ENCODE measurements around the gene UBXN7. TPM values are rescaled to one million over a fixed set of nuclear protein-coding genes. Genes with fewer than 3 reads are reported as not detected.
"Not testable (repeated sequence)": the region's sequence is repeated elsewhere in the genome, so short reads cannot be mapped to it uniquely, and the experiment has no call there.

Gene UBXN7
- total RNA-seq, 1 experiment from 2014 or later, result 125 TPM

DNA sequence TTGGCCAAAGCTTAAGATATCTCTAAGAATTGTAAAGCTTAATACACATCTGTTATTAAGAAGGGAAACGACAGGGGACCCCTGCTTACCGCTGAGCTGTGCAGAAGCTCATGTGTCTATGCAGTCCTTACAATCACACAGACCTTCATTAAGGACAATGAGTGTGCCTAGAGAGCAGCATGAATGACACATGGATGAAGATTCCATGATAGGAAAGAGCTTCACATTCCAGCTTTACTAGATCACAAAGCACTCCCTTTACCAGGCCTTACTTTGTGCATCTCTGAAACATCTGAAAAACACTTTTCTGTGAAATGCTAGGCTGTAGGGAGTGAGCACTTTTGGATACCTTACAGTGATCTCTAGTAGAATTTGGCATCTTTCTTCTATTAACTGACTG lies 39.3 kb upstream of the UBXN7 start:
- BruUV-seq (replicated peaks), result no TSS peak
- no peak overlapping the region for H3K27ac ChIP-seq

GRCh38 chr3:196470182-196470581 lies 38.0 kb upstream of the UBXN7 start:
- Histone ChIP-seq H4K20me1 (ENCODE audit: insufficient read depth) (peaks cover 17% of the 10 kb centered on the region; the same call in 1 of the 2 replicates), H3K36me3 (ENCODE audit: low read depth) (peaks cover 42% of the 10 kb centered on the region), H3F3A (ENCODE audit: insufficient read depth, low read depth) (peaks cover 17% of the 10 kb centered on the region; the same call in 1 of the 2 replicates)
- BruUV-seq (replicated peaks); intact Hi-C loops (cut with micrococcal nuclease; ENCODE audit: unreplicated experiment); H3K79me2 ChIP-seq (ENCODE audit: low read depth); POLR2A ChIA-PET (ENCODE audit: unreplicated experiment); CTCF ChIA-PET; H3K4me1 ChIP-seq (replicated peaks; ENCODE audit: insufficient read depth); H2AFZ ChIP-seq; H3K4me2 ChIP-seq; DNase-seq; H3K9me3 ChIP-seq (ENCODE audit: insufficient read depth, low read depth); H3K4me3 ChIP-seq; H3K27ac ChIP-seq; H3K9me2 ChIP-seq (ENCODE audit: insufficient read depth); H3K27me3 ChIP-seq (ENCODE audit: insufficient read depth, low read depth): not testable (repeated sequence)

More for the DNA sequence above, 39.3 kb upstream of the UBXN7 start:
- Histone ChIP-seq H3K9me2 (ENCODE audit: insufficient read depth) (no peaks in the 10 kb centered on the region), H3K27me3 (ENCODE audit: insufficient read depth, low read depth) (no peaks in the 10 kb centered on the region), H3K36me3 (ENCODE audit: low read depth) (peaks cover 44% of the 10 kb centered on the region), H3K79me2 (ENCODE audit: low read depth) (peaks cover 4% of the 10 kb centered on the region; the same call in 1 of the 2 replicates), H3K4me2 (no peak overlapping the region), H3K4me1 (replicated peaks; ENCODE audit: insufficient read depth) (no peaks in the 10 kb centered on the region), H3K4me3 (no peak overlapping the region), H2AFZ (no peak overlapping the region), H3F3A (ENCODE audit: insufficient read depth, low read depth) (peaks cover 17% of the 10 kb centered on the region; the same call in 1 of the 2 replicates), H3K9me3 (ENCODE audit: insufficient read depth, low read depth) (no peaks in the 10 kb centered on the region), H4K20me1 (ENCODE audit: insufficient read depth) (peaks cover 17% of the 10 kb centered on the region; the same call in 1 of the 2 replicates)
- ChIA-PET CTCF (interaction anchor here (0.6 kb wide), 1 partner anchor 355 kb away, joined by 4 read pairs; no protein-coding TSS in a partner anchor), POLR2A (ENCODE audit: unreplicated experiment) (interaction anchor here (0.5 to 0.7 kb wide), 2 partner anchors 29 to 433 kb away, joined by 4 to 11 read pairs; no protein-coding TSS in a partner anchor)
- intact Hi-C loops (cut with micrococcal nuclease; ENCODE audit: unreplicated experiment), result no loop called here
- no peak for TF ChIP-seq CTCF (conservative IDR thresholded peaks at IDR 0.05)
- no peak for TF ChIP-seq EZH2 (IDR thresholded peaks at IDR 0.05; ENCODE audit: low read depth)
- no peak for DNase-seq

DNA sequence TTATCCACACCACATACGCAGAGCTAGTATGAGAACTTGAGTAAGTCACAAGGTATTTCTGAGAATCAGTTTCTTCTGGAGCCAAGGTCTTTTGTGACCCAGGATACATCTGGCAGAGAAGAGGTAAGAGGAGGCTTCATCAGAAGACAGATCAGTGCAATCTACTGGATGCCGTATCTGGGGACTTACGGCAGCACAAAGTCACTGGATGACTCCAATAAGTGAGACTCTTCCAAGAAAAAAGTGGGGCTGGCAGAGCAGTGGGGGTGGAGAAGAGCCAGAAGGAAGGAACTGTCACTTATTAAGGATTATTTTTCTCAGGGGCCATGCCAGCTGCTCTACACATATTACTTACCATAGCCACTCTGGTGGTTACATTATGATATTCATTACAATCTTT lies 31.6 kb upstream of the UBXN7 start:
- Histone ChIP-seq H3K27ac (no peak overlapping the region), H2AFZ (no peak overlapping the region), H3K4me1 (replicated peaks; ENCODE audit: insufficient read depth) (no peaks in the 10 kb centered on the region), H4K20me1 (ENCODE audit: insufficient read depth) (0 out of 2 replicates have a peak, but pooled peaks cover under 1% of the 10 kb centered on the region), H3K9me3 (ENCODE audit: insufficient read depth, low read depth) (no peaks in the 10 kb centered on the region), H3K27me3 (ENCODE audit: insufficient read depth, low read depth) (no peaks in the 10 kb centered on the region), H3K4me2 (no peak overlapping the region), H3K4me3 (no peak overlapping the region), H3F3A (ENCODE audit: insufficient read depth, low read depth) (peaks cover 11% of the 10 kb centered on the region; the same call in 1 of the 2 replicates), H3K36me3 (ENCODE audit: low read depth) (peaks cover 15% of the 10 kb centered on the region; the same call in 1 of the 2 replicates), H3K9me2 (ENCODE audit: insufficient read depth) (no peaks in the 10 kb centered on the region), H3K79me2 (ENCODE audit: low read depth) (no peaks in the 10 kb centered on the region)
- no peak for DNase-seq
- no TSS peak for BruUV-seq (replicated peaks)
- ChIA-PET CTCF (no interaction called here), POLR2A (ENCODE audit: unreplicated experiment) (no interaction called here)
- TF ChIP-seq CTCF (conservative IDR thresholded peaks at IDR 0.05), result no peak
- intact Hi-C loops (cut with micrococcal nuclease; ENCODE audit: unreplicated experiment), result no loop called here

DNA sequence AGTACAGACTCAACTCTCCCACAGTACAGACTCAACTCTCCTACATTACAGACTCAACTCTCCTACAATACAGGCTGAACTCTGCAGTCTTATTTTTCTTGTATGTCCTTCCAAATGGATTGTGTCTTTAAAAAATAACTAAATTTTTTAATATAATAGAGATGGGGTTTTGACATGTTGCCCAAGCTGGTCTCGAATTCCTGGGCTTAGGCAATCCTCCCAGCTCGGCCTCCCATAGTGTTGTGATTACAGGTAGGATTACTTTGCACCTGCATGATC lies 31.2 kb upstream of the UBXN7 start:
- peaks cover 11% of the 10 kb centered on the region; the same call in 1 of the 2 replicates for H3F3A ChIP-seq (ENCODE audit: insufficient read depth, low read depth)
- DNase-seq, result no peak
- H3K9me2 ChIP-seq (ENCODE audit: insufficient read depth), result no peaks in the 10 kb centered on the region
- H3K4me1 ChIP-seq (replicated peaks; ENCODE audit: insufficient read depth), result no peaks in the 10 kb centered on the region
- H3K27me3 ChIP-seq (ENCODE audit: insufficient read depth, low read depth), result no peaks in the 10 kb centered on the region
- ChIA-PET POLR2A (ENCODE audit: unreplicated experiment) (no interaction called here), CTCF (no interaction called here)
- no peaks in the 10 kb centered on the region for H3K79me2 ChIP-seq (ENCODE audit: low read depth)
- peaks cover 11% of the 10 kb centered on the region; the same call in 1 of the 2 replicates for H3K36me3 ChIP-seq (ENCODE audit: low read depth)
- H2AFZ ChIP-seq, result no peak overlapping the region
- H3K4me3 ChIP-seq, result no peak overlapping the region
- intact Hi-C loops (cut with micrococcal nuclease; ENCODE audit: unreplicated experiment), result no loop called here
- BruUV-seq (replicated peaks), result no TSS peak
- TF ChIP-seq CTCF (conservative IDR thresholded peaks at IDR 0.05) (no peak), EZH2 (IDR thresholded peaks at IDR 0.05; ENCODE audit: low read depth) (no peak)
- H3K4me2 ChIP-seq, result no peak overlapping the region
- H3K9me3 ChIP-seq (ENCODE audit: insufficient read depth, low read depth), result no peaks in the 10 kb centered on the region
- H4K20me1 ChIP-seq (ENCODE audit: insufficient read depth), result no peaks in the 10 kb centered on the region
- no peak overlapping the region for H3K27ac ChIP-seq

DNA sequence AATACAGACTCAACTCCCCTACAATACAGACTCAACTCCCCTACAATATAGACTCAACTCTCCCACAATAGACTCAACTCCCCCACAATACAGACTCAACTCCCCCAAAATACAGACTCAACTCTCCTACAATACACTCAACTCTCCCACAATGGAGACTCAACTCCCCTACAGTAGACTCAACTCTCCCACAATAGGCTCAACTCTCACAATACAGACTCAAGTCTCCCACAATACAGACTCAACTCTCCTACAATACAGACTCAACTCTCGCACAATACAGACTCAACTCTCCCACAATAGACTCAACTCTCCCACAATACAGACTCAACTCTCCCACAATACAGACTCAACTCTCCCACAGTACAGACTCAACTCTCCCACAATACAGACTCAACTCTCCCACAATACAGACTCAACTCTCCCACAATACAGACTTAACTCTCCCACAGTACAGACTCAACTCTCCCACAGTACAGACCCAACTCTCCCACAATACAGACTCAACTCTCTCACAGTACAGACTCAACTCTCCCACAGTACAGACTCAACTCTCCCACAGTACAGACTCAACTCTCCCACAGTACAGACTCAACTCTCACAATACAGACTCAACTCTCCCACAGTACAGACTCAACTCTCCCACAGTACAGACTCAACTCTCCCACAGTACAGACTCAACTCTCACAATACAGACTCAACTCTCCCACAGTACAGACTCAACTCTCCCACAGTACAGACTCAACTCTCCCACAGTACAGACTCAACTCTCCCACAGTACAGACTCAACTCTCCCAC lies 30.7 kb upstream of the UBXN7 start:
- intact Hi-C loops (cut with micrococcal nuclease; ENCODE audit: unreplicated experiment); H3K27ac ChIP-seq; H3K4me3 ChIP-seq; H4K20me1 ChIP-seq (ENCODE audit: insufficient read depth); H3K9me3 ChIP-seq (ENCODE audit: insufficient read depth, low read depth); H3K79me2 ChIP-seq (ENCODE audit: low read depth); DNase-seq; H3K9me2 ChIP-seq (ENCODE audit: insufficient read depth); H3K36me3 ChIP-seq (ENCODE audit: low read depth); POLR2A ChIA-PET (ENCODE audit: unreplicated experiment); H3K4me1 ChIP-seq (replicated peaks; ENCODE audit: insufficient read depth); H3K27me3 ChIP-seq (ENCODE audit: insufficient read depth, low read depth); CTCF ChIA-PET; H2AFZ ChIP-seq; H3K4me2 ChIP-seq; BruUV-seq (replicated peaks): not testable (repeated sequence)
- H3F3A ChIP-seq (ENCODE audit: insufficient read depth, low read depth), result peaks cover 15% of the 10 kb centered on the region; the same call in 1 of the 2 replicates
